Ureter (tissue), 1 donor: Measurements from ENCODE around the gene DCST2. TPM values are rescaled to one million over a fixed set of nuclear protein-coding genes. Genes with fewer than 3 reads are reported as not detected.

Source experiments
- DNase-seq: peaks from one replicate; pipeline ENCODE4 v3.0.0-alpha.2; 2020; ENCODE audit warnings: low spot score
- total RNA-seq: library from RNA; stranded (reverse); gene quantifications from one replicate; pipeline ENCODE4 v1.2.4, GENCODE V29; 2023
- donor health status: DM: yes; HTN: yes; CAD: no.

DCST2 gene
- total RNA-seq, 1 donor from 2014 or later, result 1.2 TPM

DNA sequence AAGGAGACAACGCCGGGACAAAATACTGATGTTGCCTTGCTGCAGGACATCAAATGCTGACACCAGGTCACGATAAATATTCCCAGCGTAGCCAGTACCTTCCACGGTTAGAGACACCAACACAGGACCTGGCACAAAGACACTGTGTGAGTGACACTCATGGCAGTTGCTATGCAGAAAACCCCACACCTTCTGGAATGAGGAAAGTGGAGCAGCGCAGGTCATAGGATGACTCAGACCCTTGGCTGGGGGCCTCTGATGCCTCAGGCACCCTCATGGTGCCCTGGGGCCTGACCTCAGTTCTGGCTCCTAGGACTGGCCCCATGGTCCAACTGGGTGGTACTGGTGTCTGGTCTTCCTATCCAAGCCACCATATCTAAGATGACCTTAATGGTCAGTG lies 7.0 kb downstream of the DCST2 start:
- DNase-seq, result no peak

DNA sequence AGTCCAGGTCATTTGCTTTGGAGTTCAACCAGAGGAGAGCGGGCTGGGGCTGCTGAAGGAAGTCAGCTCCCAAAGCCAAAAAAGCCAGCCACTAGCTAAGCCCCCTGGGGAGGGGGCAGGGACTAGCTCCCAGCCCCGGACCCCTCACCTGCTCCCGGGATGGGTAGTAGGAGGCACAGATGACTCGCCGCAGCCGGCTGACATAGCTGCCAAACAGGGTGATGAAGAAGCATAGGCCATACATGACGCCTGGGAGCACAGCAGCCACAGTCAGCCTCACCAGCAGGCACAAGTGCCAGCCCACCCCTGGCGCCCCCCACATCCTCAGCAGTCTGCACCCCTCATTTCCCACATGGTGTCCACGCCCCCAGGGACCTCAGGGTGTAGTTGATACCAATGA lies 7.4 kb downstream of the DCST2 start:
- DNase-seq, result no peak

DNA sequence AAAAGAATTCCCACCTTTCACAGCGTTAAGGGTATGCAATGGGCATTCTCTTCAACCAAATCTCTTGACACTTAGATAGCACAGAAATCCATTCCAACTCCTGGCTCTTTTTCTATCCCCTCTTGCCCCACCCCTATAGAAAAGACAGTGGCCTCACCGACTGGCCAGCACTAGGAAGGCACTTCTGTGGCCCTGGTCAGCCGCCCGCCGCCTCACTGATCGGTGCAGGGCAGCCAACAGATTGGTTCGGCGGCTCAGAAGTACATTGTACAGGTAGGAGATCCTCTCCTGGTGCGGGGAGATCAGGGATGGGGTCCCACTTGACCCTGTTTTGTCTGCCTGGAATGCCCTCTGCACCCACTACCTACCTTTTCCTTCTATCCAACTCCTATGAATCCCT lies 9.3 kb downstream of the DCST2 start:
- no peak for DNase-seq

DNA sequence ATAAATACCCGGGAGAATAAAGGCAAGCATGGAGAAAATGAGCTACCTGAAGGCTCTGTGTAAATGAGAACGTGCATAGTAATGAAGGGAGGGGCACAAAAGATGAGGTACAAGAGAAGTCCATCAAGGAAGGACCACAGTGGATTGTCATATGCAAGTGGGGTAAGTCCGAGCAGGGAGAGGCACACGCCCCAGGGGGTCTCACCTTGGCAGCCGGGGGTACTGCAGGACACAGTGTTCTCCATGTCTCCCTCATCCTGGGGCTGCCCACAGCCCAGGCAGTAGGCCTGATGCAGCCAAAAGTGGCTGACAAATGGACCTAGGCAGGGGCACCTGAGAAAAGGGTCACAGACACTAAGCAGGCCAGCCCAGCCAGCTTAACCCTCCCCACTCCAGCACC lies 10.0 kb downstream of the DCST2 start:
- no peak for DNase-seq

DNA sequence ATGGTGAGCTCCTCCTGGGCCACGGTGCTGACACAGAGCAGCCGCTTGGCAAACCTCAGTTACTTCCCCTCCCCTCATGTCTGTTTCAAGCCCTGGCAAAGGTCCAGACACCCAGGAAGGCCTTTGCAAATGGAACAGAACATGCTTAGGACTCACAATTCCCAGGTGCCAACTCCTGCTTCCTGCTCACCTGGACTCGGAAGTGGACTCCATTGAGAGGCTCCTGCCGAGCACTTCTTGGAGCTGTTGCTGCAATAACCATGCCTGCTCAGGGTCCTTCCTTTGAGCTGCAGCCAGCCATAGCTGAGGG lies 10.7 kb downstream of the DCST2 start:
- no peak for DNase-seq

DNA sequence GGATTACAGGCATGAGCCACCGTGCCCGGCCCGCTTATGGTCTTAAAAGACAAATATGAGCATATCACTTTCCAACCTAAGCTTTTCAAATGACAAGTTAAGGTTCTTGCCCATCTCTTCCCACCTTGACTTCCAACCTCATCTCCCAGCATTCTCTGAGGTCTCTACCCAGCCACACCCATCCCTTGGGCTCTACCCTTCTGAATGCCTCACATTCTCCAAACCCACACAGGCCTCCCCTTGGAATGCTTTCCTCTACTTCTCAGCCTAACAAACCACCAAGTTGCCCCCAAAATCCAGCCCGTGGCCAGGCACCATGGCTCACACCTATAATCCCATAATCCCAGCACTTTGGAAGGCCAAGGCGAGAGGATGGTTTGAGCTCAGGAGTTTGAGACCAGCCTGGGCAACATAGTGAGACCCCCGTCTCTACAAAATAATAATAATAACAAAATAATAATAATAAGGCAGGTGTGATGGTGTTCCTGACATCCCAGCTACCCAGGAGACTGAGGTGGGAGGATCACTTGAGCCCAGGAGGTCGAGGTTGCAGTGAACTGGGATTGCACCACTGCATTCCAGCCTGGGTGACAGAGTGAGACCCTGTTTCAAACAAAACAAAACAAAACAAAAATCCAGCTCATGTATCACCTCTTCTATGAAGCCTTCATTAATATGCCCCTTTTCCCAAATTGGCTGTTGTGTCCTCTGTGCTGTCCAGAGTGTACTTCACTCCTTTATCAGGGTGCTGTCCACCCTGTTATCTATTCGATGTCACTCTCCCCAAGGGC lies 11.2 kb downstream of the DCST2 start:
- no peak for DNase-seq

DNA sequence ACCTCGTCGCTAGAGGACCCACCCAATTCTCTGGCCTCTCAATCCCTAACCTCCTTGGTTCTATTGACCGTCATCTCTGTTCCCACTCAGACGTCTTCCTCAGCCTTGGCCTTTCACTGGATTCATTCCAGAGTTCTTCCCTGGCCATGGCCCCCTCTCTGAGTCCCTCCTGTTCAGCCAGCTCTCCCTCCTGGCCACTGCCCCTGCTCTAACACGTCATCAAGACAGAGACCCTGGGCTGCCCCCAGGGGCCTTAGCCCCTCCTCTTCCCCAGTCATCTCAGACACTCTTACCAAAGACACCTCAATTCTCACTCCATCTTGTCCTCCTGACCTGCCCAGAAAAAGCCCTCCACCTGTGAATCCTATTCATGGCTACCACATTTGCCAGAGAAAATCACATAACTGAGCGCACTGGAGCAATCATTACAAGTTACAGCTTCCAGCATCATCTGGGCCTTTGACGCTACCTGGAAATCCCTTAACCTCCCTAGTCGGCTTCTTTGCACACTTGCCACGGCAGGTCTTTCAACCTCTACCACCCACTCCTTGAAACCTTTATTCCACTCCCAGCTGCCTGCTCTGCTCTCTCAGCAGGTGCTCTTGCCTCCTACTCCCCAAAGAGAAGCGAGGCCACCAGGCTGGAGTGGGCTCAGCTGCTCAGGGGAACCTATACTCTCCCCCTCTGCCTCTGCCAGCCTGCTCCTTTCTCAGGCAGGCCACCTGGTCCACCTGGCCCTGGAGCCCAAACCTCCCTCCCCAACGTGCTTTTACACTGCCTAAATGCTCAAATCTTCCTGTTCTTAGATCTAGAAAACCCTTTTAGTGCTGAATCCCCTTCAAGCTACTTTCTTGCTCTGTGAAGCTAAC lies 14.0 kb downstream of the DCST2 start:
- DNase-seq, result no peak

DNA sequence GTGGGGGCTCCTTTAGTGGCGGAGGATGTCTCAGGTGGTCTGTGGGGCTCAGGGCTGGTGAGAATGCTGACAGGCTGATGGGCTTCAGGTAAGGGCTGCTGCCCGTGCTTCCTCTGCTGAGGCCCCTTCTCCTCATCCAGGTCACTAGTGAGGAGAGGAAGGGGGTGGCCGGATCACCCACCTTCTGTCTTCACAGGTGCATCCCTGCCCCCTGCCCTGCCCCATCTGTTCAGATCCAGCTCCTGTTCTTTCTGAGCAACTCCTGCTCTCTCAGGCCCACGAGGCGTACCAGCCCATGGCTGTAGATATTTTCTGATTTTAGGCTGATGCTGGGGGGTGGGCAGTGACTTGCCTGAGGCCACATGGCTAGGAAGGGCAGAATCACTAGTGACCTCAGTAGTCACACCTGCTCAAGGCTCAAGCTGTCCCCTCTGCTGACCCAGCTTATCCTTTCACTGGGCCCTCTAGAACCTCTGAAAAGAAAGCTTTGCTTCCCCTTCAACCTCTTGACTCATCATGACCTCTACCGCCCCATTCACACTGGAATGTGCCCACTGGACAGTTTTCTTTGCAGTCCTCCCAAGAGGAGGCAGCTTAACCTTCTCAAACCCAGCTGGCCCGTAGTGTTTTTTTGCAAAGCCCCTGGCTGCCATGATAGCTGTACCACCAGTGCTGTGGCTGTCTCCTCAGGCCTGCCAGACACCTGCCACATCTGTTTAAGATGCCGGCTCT lies 14.8 kb downstream of the DCST2 start:
- no peak for DNase-seq

DNA sequence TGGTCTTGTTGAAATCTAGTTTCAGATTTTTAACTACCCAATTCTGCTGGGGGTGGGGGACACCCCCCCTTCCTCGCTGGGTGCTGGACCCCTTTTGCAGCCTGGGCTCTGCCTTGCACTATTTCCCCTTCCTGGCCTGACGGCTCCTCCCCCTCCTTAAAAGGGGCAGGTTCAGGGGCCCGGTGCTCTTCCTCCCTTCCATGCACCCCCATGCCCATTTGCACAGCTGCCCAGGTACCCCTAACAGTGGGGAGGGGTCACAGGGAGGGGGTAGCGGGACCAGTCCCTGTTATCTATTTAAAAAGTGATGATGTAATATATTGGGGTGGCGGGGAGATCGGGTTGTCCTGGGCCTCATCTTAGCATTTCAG lies 15.7 kb downstream of the DCST2 start:
- no peak for DNase-seq

DNA sequence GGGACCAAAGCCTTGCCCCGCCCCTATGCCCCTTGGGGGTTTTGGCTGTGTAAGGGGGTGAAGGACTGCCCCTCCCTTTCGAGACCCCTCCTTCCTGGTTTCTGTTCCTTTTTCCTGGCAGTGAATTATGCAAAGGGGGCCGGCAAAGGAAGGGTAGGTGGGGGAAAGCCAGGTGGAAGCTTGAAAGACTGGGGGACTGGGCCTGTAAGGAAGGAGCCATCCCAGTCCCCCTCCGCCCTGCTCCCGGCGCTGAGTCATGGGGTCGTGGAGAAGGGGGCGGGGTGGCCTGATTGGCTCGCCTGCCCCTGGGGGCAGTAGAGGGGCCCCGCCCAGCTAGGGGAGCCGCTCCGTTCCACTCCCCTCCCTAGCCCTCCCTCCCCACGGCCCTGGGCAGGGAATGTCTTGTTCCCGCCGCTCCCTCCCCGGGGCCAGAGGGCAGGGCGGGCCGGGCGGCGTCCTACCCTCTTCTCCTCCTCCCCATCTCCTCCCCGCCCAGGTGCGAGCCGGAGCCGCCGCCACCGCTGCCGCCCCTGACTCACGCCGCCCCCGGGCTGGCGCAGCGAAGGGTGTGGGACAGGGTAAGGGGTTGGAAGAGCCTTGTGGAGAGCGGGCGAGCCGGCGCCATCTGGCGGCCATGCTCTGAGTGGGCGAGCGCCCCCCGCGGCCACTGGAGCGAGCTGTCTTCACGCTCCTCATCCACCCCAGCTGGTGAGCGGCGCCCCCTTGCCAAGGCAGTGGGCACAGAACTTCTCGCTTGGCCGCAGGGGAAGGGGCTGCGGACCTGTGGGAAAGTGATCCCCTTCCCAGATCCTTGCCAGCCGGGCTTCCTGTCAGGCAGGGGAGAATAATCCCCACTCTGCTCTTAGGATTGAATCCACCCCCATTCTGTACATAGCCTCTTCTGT lies 16.3 kb downstream of the DCST2 start:
- peak; percentile 94 for DNase-seq

DNA sequence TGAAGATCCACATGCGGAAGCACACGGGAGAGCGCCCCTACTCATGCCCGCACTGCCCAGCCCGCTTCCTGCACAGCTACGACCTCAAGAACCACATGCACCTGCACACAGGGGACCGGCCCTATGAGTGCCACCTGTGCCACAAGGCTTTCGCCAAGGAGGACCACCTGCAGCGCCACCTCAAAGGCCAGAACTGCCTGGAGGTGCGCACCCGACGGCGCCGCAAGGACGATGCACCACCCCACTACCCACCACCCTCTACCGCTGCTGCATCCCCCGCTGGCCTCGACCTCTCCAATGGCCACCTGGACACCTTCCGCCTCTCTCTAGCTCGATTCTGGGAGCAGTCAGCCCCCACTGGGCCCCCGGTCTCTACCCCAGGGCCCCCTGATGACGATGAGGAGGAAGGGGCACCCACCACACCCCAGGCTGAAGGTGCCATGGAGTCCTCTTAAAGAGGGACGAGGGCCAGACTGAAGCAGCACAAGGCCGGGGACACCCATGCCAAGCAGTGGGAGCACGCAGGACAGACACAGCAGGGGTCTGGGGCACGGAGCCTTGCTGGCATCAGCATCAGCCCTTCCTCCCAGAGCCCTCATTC lies 17.2 kb downstream of the DCST2 start:
- DNase-seq, result no peak

DNA sequence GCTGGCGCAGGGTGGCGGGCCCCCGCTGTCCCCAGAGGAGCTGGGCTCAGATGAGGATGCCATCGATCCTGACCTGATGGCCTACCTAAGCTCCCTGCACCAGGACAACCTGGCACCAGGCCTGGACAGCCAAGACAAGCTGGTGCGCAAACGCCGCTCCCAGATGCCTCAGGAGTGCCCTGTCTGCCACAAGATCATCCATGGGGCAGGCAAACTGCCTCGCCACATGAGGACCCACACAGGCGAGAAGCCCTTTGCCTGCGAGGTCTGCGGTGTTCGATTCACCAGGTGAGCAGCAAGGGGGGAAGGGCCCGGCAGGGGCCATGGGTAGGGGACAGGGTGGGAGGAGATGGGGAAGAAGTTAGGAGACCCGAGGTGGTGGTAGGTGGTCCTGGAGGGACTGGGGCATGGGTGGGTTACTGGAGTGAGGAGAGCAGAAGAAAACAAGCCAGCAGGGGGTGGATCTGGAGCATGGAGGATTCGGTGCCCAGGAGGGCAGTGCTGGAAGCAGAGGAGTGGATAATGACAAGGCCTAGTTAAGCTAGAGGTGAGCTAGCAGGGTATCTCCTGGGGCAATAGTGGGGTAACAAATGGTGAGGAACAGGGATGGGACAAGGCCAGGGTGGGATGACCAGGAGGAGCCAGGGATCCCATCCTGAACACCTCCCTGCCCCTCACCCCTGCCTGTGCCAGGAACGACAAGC lies 17.9 kb downstream of the DCST2 start:
- no peak for DNase-seq

DNA sequence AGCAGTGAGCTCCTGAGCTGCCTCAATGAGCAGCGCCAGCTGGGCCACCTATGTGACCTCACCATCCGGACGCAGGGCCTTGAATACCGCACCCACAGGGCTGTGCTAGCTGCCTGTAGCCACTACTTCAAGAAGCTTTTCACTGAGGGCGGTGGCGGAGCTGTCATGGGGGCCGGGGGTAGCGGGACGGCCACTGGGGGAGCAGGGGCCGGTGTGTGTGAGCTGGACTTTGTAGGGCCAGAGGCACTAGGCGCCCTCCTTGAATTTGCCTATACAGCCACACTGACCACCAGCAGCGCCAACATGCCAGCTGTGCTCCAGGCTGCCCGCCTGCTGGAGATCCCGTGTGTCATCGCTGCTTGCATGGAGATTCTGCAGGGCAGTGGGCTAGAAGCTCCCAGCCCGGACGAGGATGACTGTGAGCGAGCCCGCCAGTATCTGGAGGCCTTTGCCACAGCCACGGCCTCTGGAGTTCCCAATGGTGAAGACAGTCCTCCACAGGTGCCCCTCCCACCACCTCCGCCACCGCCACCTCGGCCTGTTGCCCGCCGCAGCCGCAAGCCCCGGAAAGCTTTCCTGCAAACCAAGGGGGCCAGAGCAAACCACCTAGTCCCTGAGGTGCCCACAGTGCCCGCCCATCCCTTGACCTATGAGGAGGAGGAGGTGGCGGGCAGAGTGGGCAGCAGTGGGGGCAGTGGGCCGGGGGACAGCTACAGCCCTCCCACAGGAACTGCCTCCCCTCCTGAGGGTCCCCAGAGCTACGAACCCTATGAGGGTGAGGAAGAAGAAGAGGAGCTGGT lies 18.7 kb downstream of the DCST2 start:
- DNase-seq, result no peak

DNA sequence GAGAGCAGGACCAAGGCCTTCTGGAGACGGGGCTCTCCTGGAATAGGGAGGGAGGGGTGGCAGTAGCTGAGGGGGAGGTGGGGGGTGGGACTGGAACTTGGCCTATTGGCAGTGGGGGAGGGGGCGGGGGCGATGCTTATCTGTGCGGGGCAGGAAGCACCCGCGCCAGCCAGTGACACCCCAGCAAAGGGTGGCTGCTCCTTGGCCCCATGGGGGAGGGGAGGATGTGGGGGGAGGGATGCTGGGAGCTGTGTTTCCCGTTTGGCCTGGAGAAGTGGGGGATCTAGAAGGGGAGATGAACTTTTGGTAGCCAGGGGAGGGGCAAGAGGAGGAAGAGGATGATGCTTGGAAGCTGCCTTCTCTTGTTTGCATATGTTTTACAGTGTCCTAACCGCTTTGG lies 19.9 kb downstream of the DCST2 start:
- no peak for DNase-seq

DNA sequence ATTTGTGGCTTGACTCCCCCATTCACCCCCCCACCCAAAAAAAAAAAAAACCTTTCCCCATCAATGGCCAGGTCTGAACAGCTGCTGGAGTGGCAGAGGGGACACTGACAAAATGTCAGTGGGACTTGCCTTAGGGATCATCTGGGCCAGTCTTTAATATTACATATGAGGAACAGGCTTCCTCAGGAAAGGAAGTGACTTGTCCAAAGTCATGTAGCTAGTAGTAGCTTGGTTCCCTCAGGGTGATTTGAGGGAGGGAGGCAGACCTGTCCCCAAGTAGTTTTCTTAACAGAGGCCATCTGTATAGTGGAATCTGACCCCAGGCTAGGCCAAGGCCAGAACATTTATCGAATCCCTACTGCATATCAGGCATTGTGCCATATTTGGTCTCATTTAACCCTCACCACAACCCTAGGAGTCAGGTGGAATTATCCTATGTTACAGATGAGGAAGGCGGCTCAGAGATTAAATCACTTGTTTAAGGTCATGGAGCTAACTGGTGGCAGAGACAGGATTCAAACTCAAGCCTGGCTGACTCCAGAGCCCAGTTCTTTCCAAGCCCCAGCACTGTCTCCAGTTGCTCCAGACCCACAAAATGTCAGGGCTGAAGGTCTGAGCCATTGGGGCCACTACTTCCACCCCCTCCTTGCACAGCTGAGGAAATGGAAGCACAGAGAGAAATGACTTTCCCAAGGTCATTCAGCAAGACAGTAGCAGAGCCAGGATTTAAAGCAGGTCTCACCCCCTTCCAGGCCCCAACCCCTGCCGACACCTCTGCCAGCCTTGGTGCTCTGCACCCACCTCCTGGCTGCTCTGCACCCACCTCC lies 20.6 kb downstream of the DCST2 start:
- no peak for DNase-seq

DNA sequence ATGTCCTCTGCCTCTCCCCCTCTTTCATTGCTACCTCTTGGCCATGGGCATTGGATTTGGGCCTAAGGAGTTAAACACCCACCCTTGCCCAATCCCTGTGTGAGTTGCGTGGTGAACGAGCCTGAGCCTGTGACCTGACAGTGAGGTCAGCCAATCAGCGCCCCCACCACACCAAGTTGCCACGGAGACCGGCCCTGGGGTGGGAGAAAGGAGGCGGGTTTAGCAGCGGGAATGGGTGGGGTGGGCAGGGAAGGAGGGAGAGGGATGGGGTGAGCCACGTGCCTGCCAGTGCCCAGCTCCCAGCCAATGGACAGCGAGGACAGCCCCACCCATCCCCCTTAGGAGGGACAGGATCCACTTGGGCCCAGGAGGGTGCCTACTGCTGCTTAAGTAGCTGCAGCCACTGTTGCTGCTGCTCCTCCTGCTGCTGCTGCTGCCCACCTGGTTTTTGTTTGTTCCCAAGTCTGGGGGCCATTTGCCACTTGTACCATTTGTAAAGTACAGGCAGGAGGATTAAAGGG lies 21.5 kb downstream of the DCST2 start:
- DNase-seq, result peak; percentile 94

DNA sequence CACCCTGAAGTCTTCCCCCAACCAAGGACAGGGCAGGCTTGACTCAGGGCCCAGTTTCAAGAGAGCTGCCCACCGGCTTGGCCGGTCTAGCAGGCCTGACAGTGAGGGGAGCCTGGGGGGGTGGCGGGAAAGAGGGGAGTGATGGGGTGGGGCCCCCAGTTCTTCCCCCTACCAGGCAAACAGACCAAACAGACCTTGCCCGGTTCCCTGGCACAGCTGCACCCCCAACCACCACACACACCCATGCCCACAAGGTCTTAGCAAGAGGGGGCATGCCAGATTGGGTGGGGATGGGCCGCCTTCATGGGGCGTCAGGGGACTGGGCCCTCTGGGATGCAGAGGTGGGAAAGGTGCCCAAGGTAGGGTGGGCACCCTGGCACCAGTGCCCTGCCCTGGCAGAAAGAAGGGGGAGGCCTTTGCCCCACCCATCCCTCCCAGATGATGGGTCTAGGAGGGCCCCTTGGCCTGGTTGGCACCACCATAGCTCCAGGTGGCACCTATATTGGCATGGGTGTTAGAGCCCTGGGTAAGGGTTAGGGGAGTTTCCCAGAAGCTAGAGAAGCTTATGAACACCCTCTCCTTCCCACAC lies 22.1 kb downstream of the DCST2 start:
- peak; percentile 85 for DNase-seq

DNA sequence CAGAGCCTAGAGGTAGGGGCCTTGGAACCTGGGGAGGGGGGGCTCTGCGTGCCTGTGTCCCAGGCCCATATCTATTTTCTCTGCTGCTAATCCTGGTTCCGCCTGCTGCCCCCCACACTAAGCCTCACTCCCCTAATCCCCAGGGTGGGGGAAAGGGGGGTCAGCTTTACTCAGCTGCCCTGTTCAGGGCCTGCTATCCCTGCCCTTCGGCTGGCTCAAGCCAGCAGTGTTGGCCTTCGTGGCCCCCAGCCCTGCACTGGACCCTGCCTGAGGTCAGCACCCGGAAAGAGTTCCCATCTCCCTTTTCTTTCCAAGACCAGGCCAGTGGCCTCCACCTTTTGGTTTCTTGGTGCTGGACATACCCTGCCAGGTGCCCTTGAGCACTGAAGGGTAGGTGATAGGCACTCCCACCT lies 22.6 kb downstream of the DCST2 start:
- no peak for DNase-seq
